Keratinocyte (primary cell): ENCODE data around the gene REM1. TPM values are rescaled to one million over a fixed set of nuclear protein-coding genes. Genes with fewer than 3 reads are reported as not detected.

Source experiments
- DNase-seq: peaks from one replicate; pipeline ENCODE4 v3.0.0-alpha.2; 2011; ENCODE audit warnings: low read depth, missing footprints, low spot score
- FAIRE-seq: peaks from 2 replicates; lab custom pipeline; 2011; peaks lifted over from hg19 to GRCh38; lab: Jason Lieb, UNC
- H2AFZ ChIP-seq: 2 replicates; pipeline ENCODE4 v1.6.0; 2012; ENCODE audit warnings: low read length, control low read depth, inconsistent platforms; ENCODE audit not compliant: control insufficient read depth
- H3K27ac ChIP-seq: 2 replicates; pipeline ENCODE4 v1.5.1; 2011; ENCODE audit warnings: low read length; ENCODE audit not compliant: control insufficient read depth, insufficient read depth
- H3K27me3 ChIP-seq: 3 replicates; pipeline ENCODE4 v1.6.0; 2011; ENCODE audit warnings: low read length; ENCODE audit not compliant: control insufficient read depth, insufficient read depth; ENCODE audit errors: extremely low read depth
- H3K36me3 ChIP-seq, 2 experiments: 2 replicates in 1 of 2; 3 replicates in 1 of 2; pipeline ENCODE4 v1.5.1; 2011; ENCODE audit warnings: low read length in 2 of 2, mild to moderate bottlenecking in 1 of 2; ENCODE audit not compliant: control insufficient read depth in 2 of 2, insufficient read depth in 2 of 2; ENCODE audit errors: extremely low read depth in 1 of 2
- H3K4me1 ChIP-seq: 3 replicates; pipeline ENCODE4 v1.5.1; 2011; ENCODE audit warnings: low read length; ENCODE audit not compliant: control insufficient read depth, insufficient read depth; ENCODE audit errors: extremely low read depth
- H3K4me2 ChIP-seq: 3 replicates; pipeline ENCODE4 v1.6.0; 2011; ENCODE audit warnings: low read depth, low read length; ENCODE audit not compliant: control insufficient read depth, insufficient read depth; ENCODE audit errors: extremely low read depth
- H3K4me3 ChIP-seq, 3 experiments: fragments of 200-600 bp in 1 of 3; sonication (generic) in 1 of 3; 2 replicates in 2 of 3; 3 replicates in 1 of 3; pipeline ENCODE4 v1.5.1; 2011 to 2016; ENCODE audit warnings: low read length in 3 of 3, mild to moderate bottlenecking in 3 of 3, control low read depth in 2 of 3, inconsistent platforms in 1 of 3, low read depth in 1 of 3, mixed read lengths in 1 of 3, mixed run types in 1 of 3, moderate library complexity in 1 of 3; ENCODE audit not compliant: control insufficient read depth in 2 of 3, insufficient read depth in 2 of 3; ENCODE audit errors: extremely low read depth in 1 of 3
- H3K79me2 ChIP-seq: 2 replicates; pipeline ENCODE4 v1.6.0; 2012; ENCODE audit warnings: low read length; ENCODE audit not compliant: control insufficient read depth, insufficient read depth
- H3K9ac ChIP-seq: 3 replicates; pipeline ENCODE4 v1.6.0; 2011; ENCODE audit warnings: low read length; ENCODE audit not compliant: control insufficient read depth, insufficient read depth; ENCODE audit errors: extremely low read depth
- H3K9me1 ChIP-seq: 3 replicates; pipeline ENCODE4 v1.6.0; 2011; ENCODE audit warnings: low read length; ENCODE audit not compliant: control insufficient read depth, insufficient read depth; ENCODE audit errors: extremely low read depth
- H3K9me3 ChIP-seq: 2 replicates; pipeline ENCODE4 v1.5.1; 2012; ENCODE audit warnings: low read depth, low read length; ENCODE audit not compliant: control insufficient read depth
- H4K20me1 ChIP-seq: 3 replicates; pipeline ENCODE4 v1.6.0; 2011; ENCODE audit warnings: low read length; ENCODE audit not compliant: control insufficient read depth, insufficient read depth; ENCODE audit errors: extremely low read depth
- EZH2 ChIP-seq: IDR thresholded peaks from one replicate; pipeline ENCODE4 v1.6.1; 2012; ENCODE audit warnings: inconsistent platforms, mild to moderate bottlenecking, low read length, moderate library complexity
- dilution Hi-C: fragments of 300-500 bp; cut with MboI; formaldehyde crosslinking; loops from one replicate; pipeline ENCODE4 v1.7.0; 2020; ENCODE audit warnings: low sequenced_read_pairs; ENCODE audit not compliant: extremely low pct_ligation_motif_present
- polyA plus RNA-seq, 5 experiments: library from polyadenylated mRNA; depleted of rRNA in 3 of 5; stranded (reverse) in 3 of 5; stranded (forward) in 1 of 5; unstranded in 1 of 5; fragments of >200 nt; gene quantifications; 1 replicate in 1 of 5; 2 replicates in 3 of 5; 3 replicates in 1 of 5; pipeline versions ENCODE4 v1.2.1 to v1.2.3, GENCODE V29; 2011 to 2012; ENCODE audit warnings: missing spikeins in 2 of 5, low read depth in 1 of 5, low replicate concordance in 1 of 5
- TF ChIP-seq, protein P1 (sequence below), 3 experiments: IDR thresholded peaks in 1 of 3; conservative IDR thresholded peaks in 1 of 3; optimal IDR thresholded peaks in 1 of 3; 2 replicates in 2 of 3; 3 replicates in 1 of 3; pipeline versions ENCODE3 to v1.5.1; 2011; ENCODE audit warnings: low read length in 3 of 3, mild to moderate bottlenecking in 3 of 3, moderate library complexity in 2 of 3, control low read depth in 1 of 3, inconsistent platforms in 1 of 3; ENCODE audit not compliant: insufficient read depth in 2 of 3; ENCODE audit errors: extremely low read depth in 1 of 3

Gene REM1
- polyA plus RNA-seq, 1 donor (not counting 4 experiments of a cell fraction or from before 2014, with no cell fraction given): not detected

DNA sequence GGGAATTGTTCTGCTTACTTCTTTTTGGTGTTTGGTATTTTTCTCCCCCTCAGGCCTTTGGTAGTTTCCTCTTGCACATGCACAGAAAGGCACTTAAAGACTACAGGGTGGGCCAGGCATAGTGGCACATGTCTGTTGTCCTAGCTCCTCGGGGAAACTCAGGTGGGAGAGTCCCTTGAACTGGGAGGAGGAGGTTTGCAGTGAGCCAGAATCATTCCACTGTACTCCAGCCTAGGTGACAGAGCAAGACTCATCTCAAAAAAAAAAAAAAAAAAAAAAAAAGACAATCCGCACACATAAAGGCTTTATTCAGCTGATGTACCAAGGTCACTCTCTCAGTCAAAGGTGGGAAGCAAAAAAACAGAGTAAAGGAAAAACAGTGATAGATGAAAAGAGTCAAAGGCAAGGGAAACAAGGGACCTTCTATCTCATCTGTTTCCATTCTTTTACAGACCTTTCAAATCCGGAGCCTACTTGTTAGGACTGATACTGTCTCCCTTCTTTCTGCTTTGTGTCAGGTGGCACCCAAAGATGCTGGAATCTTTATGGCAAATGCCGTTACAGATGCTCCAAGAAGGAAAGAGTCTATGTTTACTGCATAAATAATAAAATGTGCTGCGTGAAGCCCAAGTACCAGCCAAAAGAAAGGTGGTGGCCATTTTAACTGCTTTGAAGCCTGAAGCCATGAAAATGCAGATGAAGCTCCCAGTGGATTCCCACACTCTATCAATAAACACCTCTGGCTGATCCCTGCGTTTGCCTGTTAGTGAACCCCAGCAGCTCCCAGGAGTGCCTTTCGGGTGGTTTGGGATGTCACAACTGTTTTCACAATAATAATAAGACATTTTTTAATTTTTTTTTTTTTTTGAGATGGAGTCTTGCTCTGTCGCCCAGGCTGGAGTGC, 25.3 kb upstream of the REM1 start:
- Histone ChIP-seq H3K4me1 (no peaks in the 10 kb centered on the region), H3K36me3 (no peaks in the 10 kb centered on the region), H3K9ac (no peak overlapping the region), H3K27me3 (no peaks in the 10 kb centered on the region), H4K20me1 (no peaks in the 10 kb centered on the region), H3K9me3 (no peaks in the 10 kb centered on the region), H3K27ac (no peak overlapping the region), H3K4me3 (no peak overlapping the region), H3K79me2 (no peaks in the 10 kb centered on the region), H3K4me2 (no peak overlapping the region), H3K9me1 (no peaks in the 10 kb centered on the region), H2AFZ (no peak overlapping the region)
- TF ChIP-seq, protein P1, sequence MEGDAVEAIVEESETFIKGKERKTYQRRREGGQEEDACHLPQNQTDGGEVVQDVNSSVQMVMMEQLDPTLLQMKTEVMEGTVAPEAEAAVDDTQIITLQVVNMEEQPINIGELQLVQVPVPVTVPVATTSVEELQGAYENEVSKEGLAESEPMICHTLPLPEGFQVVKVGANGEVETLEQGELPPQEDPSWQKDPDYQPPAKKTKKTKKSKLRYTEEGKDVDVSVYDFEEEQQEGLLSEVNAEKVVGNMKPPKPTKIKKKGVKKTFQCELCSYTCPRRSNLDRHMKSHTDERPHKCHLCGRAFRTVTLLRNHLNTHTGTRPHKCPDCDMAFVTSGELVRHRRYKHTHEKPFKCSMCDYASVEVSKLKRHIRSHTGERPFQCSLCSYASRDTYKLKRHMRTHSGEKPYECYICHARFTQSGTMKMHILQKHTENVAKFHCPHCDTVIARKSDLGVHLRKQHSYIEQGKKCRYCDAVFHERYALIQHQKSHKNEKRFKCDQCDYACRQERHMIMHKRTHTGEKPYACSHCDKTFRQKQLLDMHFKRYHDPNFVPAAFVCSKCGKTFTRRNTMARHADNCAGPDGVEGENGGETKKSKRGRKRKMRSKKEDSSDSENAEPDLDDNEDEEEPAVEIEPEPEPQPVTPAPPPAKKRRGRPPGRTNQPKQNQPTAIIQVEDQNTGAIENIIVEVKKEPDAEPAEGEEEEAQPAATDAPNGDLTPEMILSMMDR (optimal IDR thresholded peaks at IDR 0.05 in 1 of 3, IDR thresholded peaks at IDR 0.05 in 1 of 3, conservative IDR thresholded peaks at IDR 0.05 in 1 of 3; ENCODE audit: extremely low read depth in 1 of 3, insufficient read depth in 2 of 3, low read length in 3 of 3): no peak
- TF ChIP-seq EZH2: no peak
- dilution Hi-C loops: no loop called here
- FAIRE-seq: no peak
- DNase-seq: no peak

DNA sequence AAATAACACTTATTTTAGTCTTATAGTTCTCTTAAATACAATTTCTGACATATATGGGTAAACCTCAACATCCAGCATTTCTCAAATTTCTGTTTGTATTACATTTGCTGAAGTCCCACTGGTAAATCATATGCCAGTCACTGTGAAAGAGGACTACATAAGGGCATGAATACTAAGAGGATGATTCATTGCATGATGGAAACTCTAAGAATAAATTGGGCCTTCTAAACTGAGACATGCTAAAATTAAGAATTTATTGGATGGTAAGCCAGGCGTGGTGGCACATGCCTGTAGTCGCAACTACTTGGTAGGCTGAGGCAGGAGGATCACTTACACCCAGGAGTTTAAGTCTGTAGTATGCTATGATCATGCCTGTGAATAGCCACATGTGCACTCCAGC, 22.5 kb upstream of the REM1 start:
- Histone ChIP-seq H3K9ac (no peak overlapping the region), H3K79me2 (no peaks in the 10 kb centered on the region), H3K4me3 (no peak overlapping the region), H2AFZ (no peak overlapping the region), H3K27me3 (no peaks in the 10 kb centered on the region), H3K4me2 (no peak overlapping the region), H3K9me1 (no peaks in the 10 kb centered on the region), H3K9me3 (no peaks in the 10 kb centered on the region), H4K20me1 (no peaks in the 10 kb centered on the region), H3K36me3 (no peaks in the 10 kb centered on the region), H3K27ac (no peak overlapping the region), H3K4me1 (no peaks in the 10 kb centered on the region)
- TF ChIP-seq, protein P1 (optimal IDR thresholded peaks at IDR 0.05 in 1 of 3, IDR thresholded peaks at IDR 0.05 in 1 of 3, conservative IDR thresholded peaks at IDR 0.05 in 1 of 3; ENCODE audit: extremely low read depth in 1 of 3, insufficient read depth in 2 of 3, low read length in 3 of 3): no peak
- no peak for TF ChIP-seq EZH2
- dilution Hi-C loops: no loop called here
- FAIRE-seq (no peak), DNase-seq (no peak)
